ENCODE results near the gene EOLA2. TPM values are rescaled to one million over a fixed set of nuclear protein-coding genes. Genes with fewer than 3 reads are reported as not detected.
"Not testable (repeated sequence)": the region's sequence is repeated elsewhere in the genome, so short reads cannot be mapped to it uniquely, and the experiment has no call there.

EOLA2 gene
- total and polyA plus RNA-seq, 12 donors: 17.2 to 53.2 (median 28.7) TPM

GRCh38 chrX:149908727-149909126 is 29.6 kb downstream of the EOLA2 start:
- intact Hi-C loops (cut with DNase I): no loop called here
- Histone ChIP-seq H3K36me3 (replicated peaks in 1 of 2) (no peaks in the 10 kb centered on the region), H3K4me1 (replicated peaks in 1 of 2) (no peaks in the 10 kb centered on the region), H3K9me3 (replicated peaks in 1 of 3) (no peaks in the 10 kb centered on the region), H3K4me3 (no peak overlapping the region), H3K27me3 (no peaks in the 10 kb centered on the region), H3K27ac (no peak overlapping the region)
- no peak for DNase-seq
- no peak for TF ChIP-seq POLR2A (IDR thresholded peaks at IDR 0.05)
- no peak for TF ChIP-seq CTCF (IDR thresholded peaks at IDR 0.05)

GRCh38 chrX:149908308-149908707 is 30.0 kb downstream of the EOLA2 start:
- H3K4me1 ChIP-seq (replicated peaks in 1 of 2): no peaks in the 10 kb centered on the region
- no peak overlapping the region for H3K27ac ChIP-seq
- no peaks in the 10 kb centered on the region for H3K36me3 ChIP-seq (replicated peaks in 1 of 2)
- WGBS, 4 donors: 85 to 96% (median 96%) methylated on average over 3 of the region's 3 CpGs
- H3K9me3 ChIP-seq (replicated peaks in 1 of 3): no peaks in the 10 kb centered on the region
- intact Hi-C loops (cut with DNase I): no loop called here
- H3K27me3 ChIP-seq: no peaks in the 10 kb centered on the region
- no peak for DNase-seq
- H3K4me3 ChIP-seq: no peak overlapping the region
- TF ChIP-seq POLR2A (IDR thresholded peaks at IDR 0.05) (no peak), CTCF (IDR thresholded peaks at IDR 0.05) (no peak)

- no peak for TF ChIP-seq CTCF (IDR thresholded peaks at IDR 0.05)
- TF ChIP-seq POLR2A (IDR thresholded peaks at IDR 0.05): no peak
- Histone ChIP-seq H3K9me3 (replicated peaks in 1 of 3) (no peaks in the 10 kb centered on the region), H3K27ac (no peak overlapping the region), H3K36me3 (replicated peaks in 1 of 2) (no peaks in the 10 kb centered on the region), H3K4me1 (replicated peaks in 1 of 2) (no peaks in the 10 kb centered on the region), H3K4me3 (no peak overlapping the region), H3K27me3 (no peaks in the 10 kb centered on the region)
- DNase-seq: no peak
- WGBS, 4 donors: 28 to 53% (median 43%) methylated on average over 5 to 6 of the region's 6 CpGs
- intact Hi-C loops (cut with DNase I): no loop called here
Measured at GRCh38 chrX:149903889-149904748, 34.2 kb downstream of the EOLA2 start.

GRCh38 chrX:149898554-149898953 is 39.7 kb downstream of the EOLA2 start:
- WGBS, 4 donors: 60 to 88% (median 72%) methylated on average over 1 of the region's 1 CpG
- no peak overlapping the region for H3K27ac ChIP-seq
- TF ChIP-seq POLR2A (IDR thresholded peaks at IDR 0.05): no peak
- TF ChIP-seq CTCF (IDR thresholded peaks at IDR 0.05): no peak
- H3K9me3 ChIP-seq (replicated peaks in 1 of 3): no peaks in the 10 kb centered on the region
- no peak overlapping the region for H3K4me3 ChIP-seq
- H3K27me3 ChIP-seq: no peaks in the 10 kb centered on the region
- no peaks in the 10 kb centered on the region for H3K4me1 ChIP-seq (replicated peaks in 1 of 2)
- no peak for DNase-seq
- H3K36me3 ChIP-seq (replicated peaks in 1 of 2): no peaks in the 10 kb centered on the region
- intact Hi-C loops (cut with DNase I): no loop called here

GRCh38 chrX:149890828-149891227 is 47.5 kb downstream of the EOLA2 start:
- H3K27ac ChIP-seq; H3K27me3 ChIP-seq; H3K36me3 ChIP-seq (replicated peaks in 1 of 2); intact Hi-C loops (cut with DNase I); DNase-seq; H3K4me3 ChIP-seq; H3K9me3 ChIP-seq (replicated peaks in 1 of 3); H3K4me1 ChIP-seq (replicated peaks in 1 of 2): not testable (repeated sequence)
- 82 to 94% (median 89%) methylated on average over 2 of the region's 2 CpGs for WGBS, 4 donors

Data from adrenal gland (tissue), 12 donors.